ENCODE results near the gene KLHL22. TPM values are rescaled to one million over a fixed set of nuclear protein-coding genes. Genes with fewer than 3 reads are reported as not detected.

KLHL22 gene
- total and polyA plus RNA-seq, 2 of the 8 experiments (the other 6 are each of a cell fraction or from before 2014, with no cell fraction given) = 9.4 to 16.2 TPM

GRCh38 chr22:20516399-20516798, 20.8 kb upstream of the KLHL22 start:
- DNase-seq (ENCODE audit: low read depth in 1 of 2, low spot score in 2 of 2) (no peak), FAIRE-seq (no peak)
- Histone ChIP-seq H2AFZ (ENCODE audit: low read length) (no peak overlapping the region), H3K56ac (replicated peaks; ENCODE audit: insufficient read length, low read depth, low read length) (no peak overlapping the region), H3K27ac (ENCODE audit: low read depth, low read length) (no peak overlapping the region), H3K23ac (ENCODE audit: insufficient read length) (no peak overlapping the region), H4K91ac (replicated peaks; ENCODE audit: insufficient read length, low read length) (no peak overlapping the region), H3K18ac (ENCODE audit: extremely low read depth, low read length) (no peak overlapping the region), H4K5ac (ENCODE audit: insufficient read length, low read depth, low read length) (no peak overlapping the region), H3K4me1 (replicated peaks in 1 of 4; ENCODE audit: control insufficient read depth in 3 of 4, insufficient read depth in 4 of 4, low read length in 3 of 4) (no peaks in the 10 kb centered on the region), H3K4me2 (ENCODE audit: insufficient read depth in 1 of 2, low read depth in 2 of 2, low read length in 2 of 2) (no peak overlapping the region), H3K9ac (replicated peaks in 1 of 4; ENCODE audit: extremely low read depth in 1 of 4, low read depth in 3 of 4, low read length in 3 of 4) (no peak overlapping the region), H3K4me3 (ENCODE audit: extremely low read depth in 1 of 4, insufficient read depth in 2 of 4, low read depth in 3 of 4, low read length in 4 of 4) (no peak overlapping the region), H3K9me3 (ENCODE audit: insufficient read depth in 2 of 2, low read depth in 1 of 2, low read length in 1 of 2) (no peaks in the 10 kb centered on the region), H2BK15ac (ENCODE audit: low read length) (no peak overlapping the region), H3K4ac (replicated peaks; ENCODE audit: insufficient read length, low read depth, low read length) (no peak overlapping the region), H2BK12ac (ENCODE audit: low read depth, low read length) (no peak overlapping the region), H4K8ac (ENCODE audit: extremely low read depth, insufficient read depth, low read length) (no peak overlapping the region), H2AK5ac (ENCODE audit: low read depth, low read length) (no peak overlapping the region), H3K79me2 (ENCODE audit: control insufficient read depth in 1 of 2, insufficient read depth in 2 of 2, low read length in 2 of 2) (peaks cover 6 to 64% of the 10 kb centered on the region in 2 experiments), H2BK20ac (ENCODE audit: low read length) (no peak overlapping the region), H3K14ac (ENCODE audit: insufficient read length) (no peak overlapping the region), H2BK120ac (replicated peaks; ENCODE audit: low read depth, low read length) (no peak overlapping the region), H2BK5ac (ENCODE audit: low read depth, low read length) (no peak overlapping the region), H3K27me3 (replicated peaks in 1 of 4; ENCODE audit: control insufficient read depth in 3 of 4, extremely low read depth in 1 of 4, insufficient read depth in 3 of 4, low read length in 3 of 4) (no peaks in the 10 kb centered on the region), H3K79me1 (ENCODE audit: low read depth, low read length) (peaks cover 24% of the 10 kb centered on the region), H4K20me1 (replicated peaks in 1 of 2; ENCODE audit: control insufficient read depth in 1 of 2, insufficient read depth in 2 of 2, low read length in 2 of 2) (peaks cover 3 to 18% of the 10 kb centered on the region in 2 experiments), H3K23me2 (ENCODE audit: low read depth, low read length) (no peaks in the 10 kb centered on the region), H3K36me3 (ENCODE audit: control insufficient read depth in 2 of 4, insufficient read depth in 4 of 4, low read length in 3 of 4) (no peaks in the 10 kb centered on the region; a peak in 1 of 8 replicates)
- POLR2A ChIA-PET (ENCODE audit: partially characterized antibody) = no interaction called here
- CTCF ChIA-PET (ENCODE audit: partially characterized antibody) = interaction anchor here (0.7 kb wide), 1 partner anchor 22 kb away, joined by 3 read pairs; no protein-coding TSS in a partner anchor
- 93% methylated on average over 2 of the region's 2 CpGs; no CpG with 5 or more reads in 1 of the 2 experiments for WGBS, 2 experiments (ENCODE audit: extremely low coverage in 1 of 2, insufficient coverage in 1 of 2, insufficient read length in 1 of 2, insufficient replicate concordance in 2 of 2, low coverage in 1 of 2, low lambda C conversion rate in 2 of 2, missing lambda C conversion rate in 1 of 2)
- TF ChIP-seq POLR2AphosphoS5 (IDR thresholded peaks at IDR 0.05; ENCODE audit: low read depth, low read length) (no peak), ZNF274 (IDR thresholded peaks at IDR 0.05; ENCODE audit: borderline replicate concordance, extremely low read depth, low read length) (no peak), TCF12 (IDR thresholded peaks at IDR 0.05; ENCODE audit: low read depth, low read length) (no peak), JUND (IDR thresholded peaks at IDR 0.05; ENCODE audit: low read length) (no peak), HDAC6 (IDR thresholded peaks at IDR 0.05; ENCODE audit: low read depth, low read length) (no peak), EGR1 (IDR thresholded peaks at IDR 0.05; ENCODE audit: borderline replicate concordance, low read depth, low read length) (no peak), SP2 (IDR thresholded peaks at IDR 0.05; ENCODE audit: low read length) (no peak), NRF1 (IDR thresholded peaks at IDR 0.05; ENCODE audit: low read depth, low read length) (no peak), KDM1A (IDR thresholded peaks at IDR 0.05; ENCODE audit: borderline replicate concordance, low read length) (no peak), RAD21 (IDR thresholded peaks at IDR 0.05 in 1 of 2, conservative IDR thresholded peaks at IDR 0.05 in 1 of 2; ENCODE audit: low read depth in 2 of 2, low read length in 2 of 2) (no peak), GABPA (IDR thresholded peaks at IDR 0.05; ENCODE audit: borderline replicate concordance, insufficient read depth, low read length) (no peak)
- TF ChIP-seq, protein P1, sequence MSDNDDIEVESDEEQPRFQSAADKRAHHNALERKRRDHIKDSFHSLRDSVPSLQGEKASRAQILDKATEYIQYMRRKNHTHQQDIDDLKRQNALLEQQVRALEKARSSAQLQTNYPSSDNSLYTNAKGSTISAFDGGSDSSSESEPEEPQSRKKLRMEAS (IDR thresholded peaks at IDR 0.05) = no peak
- TF ChIP-seq, protein P2, sequence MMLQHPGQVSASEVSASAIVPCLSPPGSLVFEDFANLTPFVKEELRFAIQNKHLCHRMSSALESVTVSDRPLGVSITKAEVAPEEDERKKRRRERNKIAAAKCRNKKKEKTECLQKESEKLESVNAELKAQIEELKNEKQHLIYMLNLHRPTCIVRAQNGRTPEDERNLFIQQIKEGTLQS (IDR thresholded peaks at IDR 0.05; ENCODE audit: insufficient read depth, low read depth, low read length) = no peak

Data from H1 (cell line).